Breast epithelium (tissue), 4 donors: ENCODE measurements around the gene PCSK5. TPM values are rescaled to one million over a fixed set of nuclear protein-coding genes. Genes with fewer than 3 reads are reported as not detected.
A peak's percentile ranks its signal among the peaks of the same experiment; 100 is the strongest.

Experiments
- DNase-seq, 2 donors: peaks; one replicate each; pipeline ENCODE4 v3.0.0-alpha.2; 2019; ENCODE audit warnings: low spot score in 2 of 2
- H3K27ac ChIP-seq, 2 donors: fragments of 200-600 bp; sonication (generic) in 1 of 2; one replicate each; pipeline ENCODE4 v1.5.1; 2016 to 2019; ENCODE audit warnings: mild to moderate bottlenecking in 1 of 2
- H3K27me3 ChIP-seq, 2 donors: fragments of 200-600 bp; sonication (generic) in 1 of 2; one replicate each; pipeline versions ENCODE4 v1.5.1 to v1.6.0; 2017 to 2019; ENCODE audit warnings: control low read depth in 1 of 2, mild to moderate bottlenecking in 1 of 2
- H3K36me3 ChIP-seq: fragments of 200-600 bp; one replicate; pipeline ENCODE4 v1.5.1; 2019
- H3K4me1 ChIP-seq, 2 donors: fragments of 200-600 bp; sonication (generic); one replicate each; pipeline ENCODE4 v1.5.1; 2016 to 2019; ENCODE audit warnings: control low read depth in 1 of 2
- H3K4me3 ChIP-seq, 3 donors: fragments of 200-600 bp; sonication (generic); 1 replicate in 2 of 3; 2 replicates in 1 of 3; pipeline ENCODE4 v1.5.1; 2016 to 2019; ENCODE audit warnings: mild to moderate bottlenecking in 3 of 3, moderate library complexity in 2 of 3
- H3K9me3 ChIP-seq, 2 donors: fragments of 200-600 bp; sonication (generic) in 1 of 2; one replicate each; pipeline ENCODE4 v1.5.1; 2016 to 2019; ENCODE audit warnings: control low read depth in 1 of 2
- POLR2A ChIP-seq: fragments of 450-650 bp; IDR thresholded peaks from one replicate; pipeline ENCODE4 v1.6.1; 2016; ENCODE audit warnings: antibody characterized with exemption, mild to moderate bottlenecking, moderate library complexity
- POLR2AphosphoS5 ChIP-seq, 3 donors: sonication (generic); formaldehyde crosslinking; IDR thresholded peaks; one replicate each; pipeline ENCODE4 v1.6.1; 2017; ENCODE audit warnings: antibody characterized with exemption in 3 of 3
- intact Hi-C: fragments of 100-400 bp; cut with DNase I; formaldehyde crosslinking; loops from one replicate; pipeline ENCODE4 v1.15.1; 2023; ENCODE audit warnings: low total_unique reads
- total RNA-seq, 3 donors: library from RNA; depleted of rRNA; stranded (reverse); fragments of >200 nt; gene quantifications; one replicate each; pipeline ENCODE4 v1.1.0, GENCODE V29; 2016
- TF ChIP-seq, protein P1 (sequence below), 3 donors: fragments of 450-650 bp; IDR thresholded peaks; one replicate each; pipeline ENCODE4 v1.5.1; 2016 to 2017; ENCODE audit warnings: antibody characterized with exemption in 3 of 3, mild to moderate bottlenecking in 3 of 3, moderate library complexity in 3 of 3

The PCSK5 gene
- total RNA-seq, 3 donors from 2014 or later, result 12.7 to 21.0 (median 19.0) TPM

DNA sequence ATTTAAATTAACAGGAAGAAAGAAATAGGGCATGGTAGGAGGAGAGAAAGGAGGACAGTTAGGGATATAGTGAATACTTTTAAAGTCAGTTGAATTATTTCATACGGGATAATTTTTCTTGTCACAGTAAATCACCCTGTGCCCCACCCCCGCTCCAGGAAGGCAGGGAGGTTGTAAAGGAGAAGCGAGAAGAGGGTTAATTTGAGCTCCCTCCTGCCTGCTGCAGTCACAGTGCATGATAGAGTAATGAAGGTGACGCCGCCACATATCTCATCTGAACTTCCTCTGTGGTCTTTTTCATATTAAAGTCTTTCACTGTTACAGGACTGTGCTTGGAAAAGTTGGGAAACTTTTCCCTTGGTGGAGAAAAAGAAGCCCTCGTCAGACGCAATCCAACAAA is 896 bp upstream of the PCSK5 start:
- H3K4me3 ChIP-seq, result peak overlapping the region; percentile 78 to 85 (median 83)
- H3K27me3 ChIP-seq, result peaks cover 0 to 2% of the 10 kb centered on the region in 2 donors
- DNase-seq, result no peak
- H3K27ac ChIP-seq, result peak overlapping the region; percentile 66 to 82
- no peak for TF ChIP-seq POLR2AphosphoS5 (IDR thresholded peaks at IDR 0.05)
- TF ChIP-seq, protein P1, sequence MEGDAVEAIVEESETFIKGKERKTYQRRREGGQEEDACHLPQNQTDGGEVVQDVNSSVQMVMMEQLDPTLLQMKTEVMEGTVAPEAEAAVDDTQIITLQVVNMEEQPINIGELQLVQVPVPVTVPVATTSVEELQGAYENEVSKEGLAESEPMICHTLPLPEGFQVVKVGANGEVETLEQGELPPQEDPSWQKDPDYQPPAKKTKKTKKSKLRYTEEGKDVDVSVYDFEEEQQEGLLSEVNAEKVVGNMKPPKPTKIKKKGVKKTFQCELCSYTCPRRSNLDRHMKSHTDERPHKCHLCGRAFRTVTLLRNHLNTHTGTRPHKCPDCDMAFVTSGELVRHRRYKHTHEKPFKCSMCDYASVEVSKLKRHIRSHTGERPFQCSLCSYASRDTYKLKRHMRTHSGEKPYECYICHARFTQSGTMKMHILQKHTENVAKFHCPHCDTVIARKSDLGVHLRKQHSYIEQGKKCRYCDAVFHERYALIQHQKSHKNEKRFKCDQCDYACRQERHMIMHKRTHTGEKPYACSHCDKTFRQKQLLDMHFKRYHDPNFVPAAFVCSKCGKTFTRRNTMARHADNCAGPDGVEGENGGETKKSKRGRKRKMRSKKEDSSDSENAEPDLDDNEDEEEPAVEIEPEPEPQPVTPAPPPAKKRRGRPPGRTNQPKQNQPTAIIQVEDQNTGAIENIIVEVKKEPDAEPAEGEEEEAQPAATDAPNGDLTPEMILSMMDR (IDR thresholded peaks at IDR 0.05), result no peak
- TF ChIP-seq POLR2A, result no peak
- no peaks in the 10 kb centered on the region for H3K9me3 ChIP-seq
- intact Hi-C loops, result no loop called here
- H3K4me1 ChIP-seq, result peaks cover 0 to 4% of the 10 kb centered on the region in 2 donors
- H3K36me3 ChIP-seq, result no peaks in the 10 kb centered on the region

DNA sequence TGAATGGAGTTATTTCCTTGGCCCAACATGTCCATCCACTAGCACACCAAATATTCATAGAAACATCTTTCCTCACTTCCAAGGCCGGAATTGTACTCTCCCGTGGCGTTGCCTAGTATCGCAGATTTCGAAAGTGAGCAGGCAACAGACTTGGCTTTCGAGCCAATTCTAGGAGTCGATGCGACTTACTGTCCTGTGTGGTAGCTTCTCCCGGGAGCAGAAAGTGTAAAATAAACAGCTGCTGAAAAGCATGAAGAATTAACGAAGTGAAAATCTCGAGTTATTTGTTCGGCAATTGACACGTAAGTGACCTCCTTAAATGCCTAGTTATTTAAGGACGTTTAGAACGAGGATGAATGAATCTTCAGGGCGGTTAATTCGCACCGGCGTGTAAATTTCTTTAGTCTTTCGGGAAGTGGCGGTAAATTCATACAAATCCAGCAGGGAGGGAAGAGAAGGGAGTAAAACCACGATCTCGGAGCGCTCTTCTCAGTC is 449 bp upstream of the PCSK5 start:
- H3K27me3 ChIP-seq, result peaks cover 0 to 2% of the 10 kb centered on the region in 2 donors
- intact Hi-C loops, result no loop called here
- peak overlapping the region; percentile 66 to 82 for H3K27ac ChIP-seq
- TF ChIP-seq POLR2AphosphoS5 (IDR thresholded peaks at IDR 0.05) (peak in 1 of 3 donors; percentile 39), POLR2A (no peak)
- TF ChIP-seq, protein P1 (IDR thresholded peaks at IDR 0.05), result no peak
- H3K9me3 ChIP-seq, result no peaks in the 10 kb centered on the region
- H3K4me3 ChIP-seq, result peak overlapping the region; percentile 78 to 85 (median 83)
- peaks cover 0 to 4% of the 10 kb centered on the region in 2 donors for H3K4me1 ChIP-seq
- DNase-seq, result peak in 1 of 2 donors; percentile 37
- H3K36me3 ChIP-seq, result no peaks in the 10 kb centered on the region

DNA sequence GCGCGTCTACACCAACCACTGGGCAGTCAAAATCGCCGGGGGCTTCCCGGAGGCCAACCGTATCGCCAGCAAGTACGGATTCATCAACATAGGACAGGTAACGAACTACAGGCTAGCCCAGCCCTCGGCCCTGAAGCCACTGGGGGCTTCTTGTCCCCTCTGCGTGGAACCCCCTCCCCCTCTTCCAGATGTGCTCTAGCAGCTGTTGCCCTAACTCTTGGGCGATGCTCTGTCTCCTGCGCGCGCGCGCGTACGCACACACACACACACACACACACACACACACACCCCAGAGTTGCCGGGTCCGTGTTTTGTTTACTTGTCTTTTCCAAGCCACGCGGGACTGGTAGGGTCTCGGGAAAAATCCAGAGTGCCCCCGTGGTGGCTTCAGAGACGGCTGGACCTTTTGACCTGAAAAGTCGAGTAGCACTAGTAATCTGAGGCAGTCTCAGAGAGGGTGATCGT is 836 bp downstream of the PCSK5 start:
- H3K27me3 ChIP-seq, result peaks cover 0 to 2% of the 10 kb centered on the region in 2 donors
- intact Hi-C loops, result no loop called here
- H3K27ac ChIP-seq, result peak overlapping the region; percentile 66 to 82
- H3K36me3 ChIP-seq, result no peaks in the 10 kb centered on the region
- DNase-seq, result no peak
- H3K4me1 ChIP-seq, result peaks cover 0 to 4% of the 10 kb centered on the region in 2 donors
- H3K4me3 ChIP-seq, result peak overlapping the region; percentile 78 to 85 (median 83)
- TF ChIP-seq POLR2A, result no peak
- no peak for TF ChIP-seq POLR2AphosphoS5 (IDR thresholded peaks at IDR 0.05)
- TF ChIP-seq, protein P1 (IDR thresholded peaks at IDR 0.05), result no peak
- no peaks in the 10 kb centered on the region for H3K9me3 ChIP-seq

DNA sequence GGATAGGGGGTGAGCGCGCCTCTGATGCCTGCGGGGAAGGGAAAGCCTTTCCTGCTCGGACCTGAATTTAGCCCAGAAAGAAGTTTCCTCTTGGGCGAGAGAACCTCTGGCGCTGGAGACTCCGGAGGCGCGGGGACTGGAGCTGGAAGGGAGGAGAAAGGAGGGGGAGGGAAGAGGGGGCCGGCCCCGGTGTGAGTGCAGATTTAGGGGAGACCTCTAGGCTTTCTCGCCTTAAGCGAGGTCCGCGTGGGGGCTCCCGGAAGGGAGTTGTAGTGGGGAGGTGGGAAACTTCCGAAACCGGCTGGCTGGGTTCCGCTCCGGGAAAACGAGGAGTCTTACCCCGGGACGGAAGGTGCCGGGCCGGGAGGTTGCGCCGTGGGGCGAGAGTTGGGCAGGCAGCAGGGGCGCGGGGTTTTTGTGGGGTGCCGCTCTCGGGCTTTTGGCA is 1.3 kb downstream of the PCSK5 start:
- TF ChIP-seq POLR2AphosphoS5 (IDR thresholded peaks at IDR 0.05), result no peak
- H3K4me3 ChIP-seq, result peak overlapping the region; percentile 78 to 85 (median 83)
- H3K4me1 ChIP-seq, result peaks cover 0 to 4% of the 10 kb centered on the region in 2 donors
- DNase-seq, result no peak
- peak overlapping the region; percentile 66 to 82 for H3K27ac ChIP-seq
- peaks cover 0 to 2% of the 10 kb centered on the region in 2 donors for H3K27me3 ChIP-seq
- intact Hi-C loops, result no loop called here
- H3K9me3 ChIP-seq, result no peaks in the 10 kb centered on the region
- no peaks in the 10 kb centered on the region for H3K36me3 ChIP-seq

DNA sequence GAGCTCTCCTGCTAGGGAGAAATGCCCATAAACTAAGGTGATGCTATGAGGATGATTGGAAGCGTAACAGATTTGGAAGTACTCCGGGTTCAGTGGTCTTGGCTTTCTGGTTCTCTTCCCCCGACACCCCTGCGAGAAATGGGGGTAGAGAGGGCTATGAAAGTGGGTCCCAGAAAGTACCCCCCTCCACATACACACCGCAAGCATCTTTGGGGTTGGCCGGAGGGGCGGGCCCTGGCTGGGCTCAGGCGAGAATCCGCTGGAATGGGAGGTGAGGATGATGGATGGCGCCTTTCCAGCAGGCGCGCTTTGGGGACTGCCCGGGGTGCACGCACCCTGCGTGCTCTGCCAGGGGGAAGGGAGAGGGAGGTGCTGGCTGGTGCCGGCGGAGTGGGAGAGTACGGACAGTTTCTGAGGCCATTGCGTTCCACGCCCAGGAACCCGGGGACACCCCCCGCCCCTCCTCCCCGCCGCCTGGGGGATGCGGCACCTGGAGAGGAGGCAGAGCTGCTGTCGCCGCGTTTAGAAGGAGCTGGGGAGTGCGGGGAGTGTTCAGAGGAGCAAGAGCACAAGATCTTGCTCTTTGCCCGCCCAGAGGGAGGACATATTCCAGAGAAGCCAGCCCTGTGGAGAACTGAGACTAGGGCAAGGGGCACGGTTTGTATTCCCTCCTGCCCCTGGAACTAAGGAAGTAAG is 1.9 kb downstream of the PCSK5 start:
- Histone ChIP-seq H3K4me1 (peaks cover 0 to 4% of the 10 kb centered on the region in 2 donors), H3K27ac (peak overlapping the region in 1 of 2 donors; percentile 82), H3K36me3 (no peaks in the 10 kb centered on the region), H3K27me3 (peaks cover 0 to 2% of the 10 kb centered on the region in 2 donors), H3K9me3 (no peaks in the 10 kb centered on the region), H3K4me3 (peak overlapping the region; percentile 78 to 85 (median 83))
- TF ChIP-seq, protein P1 (IDR thresholded peaks at IDR 0.05), result no peak
- TF ChIP-seq POLR2AphosphoS5 (IDR thresholded peaks at IDR 0.05), result no peak
- TF ChIP-seq POLR2A, result no peak
- no peak for DNase-seq
- intact Hi-C loops, result no loop called here
